ENCODE results near the gene NR2E1. TPM values are rescaled to one million over a fixed set of nuclear protein-coding genes. Genes with fewer than 3 reads are reported as not detected.
A peak's percentile ranks its signal among the peaks of the same experiment; 100 is the strongest.

NR2E1 gene
- total RNA-seq = not detected

- no peak within 1 kb of the TSS for H3K4me3 Mint-ChIP-seq
- H3K27ac Mint-ChIP-seq = peak within 1 kb of the TSS in 1 of 2 donors; percentile 23
- peaks cover 7 to 22% of the 10 kb centered on the region in 2 donors for H3K4me1 Mint-ChIP-seq (ENCODE audit: low read depth in 2 of 2)
- H3K27me3 Mint-ChIP-seq = peaks cover 56 to 72% of the 10 kb centered on the region in 2 donors
- ATAC-seq = no peak
- H3K9me3 Mint-ChIP-seq = no peaks in the 10 kb centered on the region
- no peaks in the 10 kb centered on the region for H3K36me3 Mint-ChIP-seq
- no peak for DNase-seq (ENCODE audit: low spot score)
These were observed at the start of gene NR2E1 for GRCh38 chr6:108165714-108166663. TSS of gene NR2E1 (plus strand) at chr6:108166022. CDS start at chr6:108166766, 744 bp downstream.

DNA sequence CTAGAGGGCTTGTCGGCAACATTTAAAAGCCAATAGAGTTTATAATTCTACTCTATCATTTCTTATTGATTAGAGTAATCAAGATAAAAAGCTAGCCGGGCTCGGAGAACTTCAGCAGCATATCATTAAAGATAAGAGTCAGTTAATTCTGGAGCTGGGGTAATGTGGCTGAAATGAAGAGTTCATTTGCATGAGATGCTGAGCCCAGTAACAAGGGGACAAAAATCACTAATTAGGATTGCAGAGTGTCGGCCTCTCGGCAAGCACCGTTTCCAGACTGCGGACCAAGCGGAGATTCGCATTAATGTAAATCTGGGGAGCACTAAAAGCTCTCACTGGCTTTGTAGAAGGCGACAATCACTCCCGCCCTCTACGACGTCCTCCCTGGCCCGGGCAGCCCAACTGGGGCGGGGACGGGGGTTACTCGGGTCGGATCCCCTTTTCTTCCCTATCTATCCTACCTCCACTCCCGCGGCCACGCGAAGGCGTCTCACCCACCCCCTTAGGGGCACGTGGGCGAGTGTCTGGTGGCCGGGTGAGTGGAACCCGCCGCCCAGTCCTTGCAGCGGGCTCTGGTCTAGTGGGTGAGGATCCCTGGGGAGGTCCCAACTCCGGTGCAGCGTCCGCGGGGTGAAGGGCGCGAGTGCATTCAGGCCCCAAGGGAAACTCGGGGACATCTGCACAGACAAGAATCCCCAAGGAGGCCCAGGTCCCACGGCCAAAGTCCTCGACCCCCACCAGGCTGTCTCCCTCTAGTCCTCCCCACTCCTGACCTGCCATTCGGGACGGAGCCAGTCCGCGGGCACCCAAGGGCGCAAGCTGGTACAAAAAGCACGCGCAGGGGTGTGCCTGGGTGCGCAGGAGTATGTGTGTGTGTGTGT is 49.0 kb upstream of the NR2E1 start:
- Mint-ChIP-seq H3K36me3 (peaks cover 6% of the 10 kb centered on the region), H3K27ac (no peak overlapping the region), H3K27me3 (peaks cover 57 to 82% of the 10 kb centered on the region in 2 donors), H3K4me1 (ENCODE audit: low read depth in 2 of 2) (peaks cover 34 to 41% of the 10 kb centered on the region in 2 donors), H3K4me3 (peak overlapping the region; percentile 94), H3K9me3 (no peaks in the 10 kb centered on the region)
- DNase-seq (ENCODE audit: low spot score) (no peak), ATAC-seq (no peak)

DNA sequence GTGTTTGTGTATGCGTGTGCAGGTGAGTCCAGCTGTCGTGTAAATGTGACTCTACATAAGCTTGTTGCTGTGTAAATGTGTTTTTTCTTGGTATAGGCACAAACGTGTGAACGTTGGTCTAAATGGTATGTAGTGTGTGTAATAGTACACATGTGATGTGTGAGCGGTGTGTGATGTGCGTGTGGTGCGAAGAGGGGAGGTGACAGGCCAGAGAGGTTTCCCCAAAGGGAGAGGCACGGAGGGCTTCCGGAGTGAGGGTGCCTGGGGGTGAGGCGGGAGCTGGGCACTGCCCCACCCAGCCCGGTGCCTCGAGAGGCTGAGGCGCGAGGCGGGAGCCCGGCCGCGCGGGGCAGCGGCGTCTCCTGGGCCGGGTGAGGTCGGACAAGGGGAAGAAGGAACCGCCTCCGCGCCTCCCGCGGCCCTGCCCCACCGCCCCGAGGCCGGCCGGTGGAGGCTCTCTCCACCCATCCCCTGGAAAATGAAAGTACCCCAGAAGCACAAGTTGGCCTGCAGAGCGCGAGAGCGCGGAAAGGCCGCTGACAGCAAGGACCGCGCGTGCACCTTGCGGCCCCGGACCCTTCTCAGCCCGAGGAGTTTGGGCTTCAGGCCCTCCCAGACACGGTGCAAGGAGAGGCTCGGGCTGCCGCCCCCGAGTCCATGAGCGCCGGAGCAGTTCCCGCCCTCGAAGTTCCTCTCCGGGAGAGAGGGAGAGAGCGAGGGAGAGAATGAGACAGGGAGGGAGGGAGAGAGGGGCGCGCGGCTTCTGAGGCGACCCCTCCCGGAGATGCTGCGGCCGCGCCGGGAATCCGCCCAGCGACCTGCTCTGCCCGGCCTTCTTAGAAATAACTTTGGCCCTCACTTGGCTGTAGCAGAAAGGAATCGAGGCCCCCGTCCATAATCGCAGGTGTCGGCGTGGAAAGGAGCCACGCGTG is 48.1 kb upstream of the NR2E1 start:
- Mint-ChIP-seq H3K9me3 (no peaks in the 10 kb centered on the region), H3K4me1 (ENCODE audit: low read depth in 2 of 2) (peaks cover 34 to 41% of the 10 kb centered on the region in 2 donors), H3K27ac (no peak overlapping the region), H3K27me3 (peaks cover 54 to 81% of the 10 kb centered on the region in 2 donors), H3K36me3 (peaks cover 6% of the 10 kb centered on the region), H3K4me3 (peak overlapping the region; percentile 94)
- ATAC-seq (peak; percentile 75 to 81), DNase-seq (ENCODE audit: low spot score) (peak; percentile 75)

GRCh38 chr6:108118359-108118724 is 47.5 kb upstream of the NR2E1 start:
- peaks cover 53 to 81% of the 10 kb centered on the region in 2 donors for H3K27me3 Mint-ChIP-seq
- ATAC-seq (no peak), DNase-seq (ENCODE audit: low spot score) (no peak)
- peak overlapping the region; percentile 94 for H3K4me3 Mint-ChIP-seq
- H3K4me1 Mint-ChIP-seq (ENCODE audit: low read depth in 2 of 2) = peaks cover 33 to 39% of the 10 kb centered on the region in 2 donors
- H3K27ac Mint-ChIP-seq = no peak overlapping the region
- H3K9me3 Mint-ChIP-seq = no peaks in the 10 kb centered on the region
- peaks cover 6% of the 10 kb centered on the region for H3K36me3 Mint-ChIP-seq

GRCh38 chr6:108118810-108119768 is 46.7 kb upstream of the NR2E1 start:
- ATAC-seq = no peak
- H3K4me3 Mint-ChIP-seq = peak overlapping the region; percentile 80
- H3K4me1 Mint-ChIP-seq (ENCODE audit: low read depth in 2 of 2) = peaks cover 29 to 35% of the 10 kb centered on the region in 2 donors
- peaks cover 57 to 83% of the 10 kb centered on the region in 2 donors for H3K27me3 Mint-ChIP-seq
- no peak for DNase-seq (ENCODE audit: low spot score)
- H3K27ac Mint-ChIP-seq = no peak overlapping the region
- no peaks in the 10 kb centered on the region for H3K9me3 Mint-ChIP-seq
- peaks cover 6% of the 10 kb centered on the region for H3K36me3 Mint-ChIP-seq

DNA sequence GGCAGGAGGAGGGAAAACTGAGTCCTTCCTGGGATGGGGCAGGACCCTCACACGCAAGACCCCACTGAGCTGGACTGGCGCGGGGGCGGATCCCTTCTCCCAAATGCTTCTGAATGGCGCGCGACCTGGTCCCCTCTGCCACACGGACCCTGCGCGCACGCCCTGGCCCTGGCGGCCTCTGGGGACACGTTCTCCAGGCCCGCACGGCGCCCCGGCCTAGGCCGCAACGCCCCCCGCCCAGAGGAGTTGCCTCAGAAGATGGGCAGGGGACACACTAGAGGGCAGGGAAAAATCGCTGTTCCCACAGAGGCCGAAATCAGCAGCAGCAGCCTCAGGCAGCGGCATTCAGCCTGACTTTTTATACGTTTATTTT is 46.1 kb upstream of the NR2E1 start:
- Mint-ChIP-seq H3K9me3 (no peaks in the 10 kb centered on the region), H3K27ac (no peak overlapping the region), H3K4me1 (ENCODE audit: low read depth in 2 of 2) (peaks cover 26 to 34% of the 10 kb centered on the region in 2 donors), H3K36me3 (peaks cover 6% of the 10 kb centered on the region), H3K4me3 (no peak overlapping the region), H3K27me3 (peaks cover 57 to 83% of the 10 kb centered on the region in 2 donors)
- ATAC-seq = no peak
- no peak for DNase-seq (ENCODE audit: low spot score)

GRCh38 chr6:108120311-108120710 is 45.5 kb upstream of the NR2E1 start:
- Mint-ChIP-seq H3K4me3 (peak overlapping the region; percentile 22), H3K27me3 (peaks cover 52 to 77% of the 10 kb centered on the region in 2 donors), H3K9me3 (no peaks in the 10 kb centered on the region), H3K4me1 (ENCODE audit: low read depth in 2 of 2) (peaks cover 20 to 28% of the 10 kb centered on the region in 2 donors), H3K36me3 (peaks cover 6% of the 10 kb centered on the region), H3K27ac (no peak overlapping the region)
- ATAC-seq (no peak), DNase-seq (ENCODE audit: low spot score) (no peak)

DNA sequence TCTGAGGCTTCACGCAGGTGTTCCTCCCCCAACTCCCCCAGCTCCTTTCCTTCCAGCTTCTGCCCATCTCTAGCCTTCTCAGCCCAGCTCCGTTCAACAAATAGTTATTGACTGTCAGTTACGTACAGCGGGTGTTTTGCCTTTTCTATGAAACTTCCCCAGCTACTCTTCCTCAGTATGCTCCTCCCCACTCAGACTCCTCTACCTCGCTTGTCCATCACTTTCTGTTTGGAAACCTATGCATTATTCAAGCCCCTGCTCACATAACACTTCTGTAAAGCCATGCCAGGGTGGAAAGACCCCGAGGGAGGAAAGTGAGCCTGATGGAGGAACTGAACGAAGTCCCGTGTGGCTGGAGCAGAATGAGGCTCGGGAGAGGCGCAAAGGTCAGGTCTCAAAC is 44.2 kb upstream of the NR2E1 start:
- H3K9me3 Mint-ChIP-seq = no peaks in the 10 kb centered on the region
- peaks cover 6% of the 10 kb centered on the region for H3K36me3 Mint-ChIP-seq
- H3K27ac Mint-ChIP-seq = no peak overlapping the region
- no peak for ATAC-seq
- peaks cover 51 to 72% of the 10 kb centered on the region in 2 donors for H3K27me3 Mint-ChIP-seq
- H3K4me1 Mint-ChIP-seq (ENCODE audit: low read depth in 2 of 2) = peaks cover 14 to 15% of the 10 kb centered on the region in 2 donors
- no peak overlapping the region for H3K4me3 Mint-ChIP-seq
- DNase-seq (ENCODE audit: low spot score) = no peak

DNA sequence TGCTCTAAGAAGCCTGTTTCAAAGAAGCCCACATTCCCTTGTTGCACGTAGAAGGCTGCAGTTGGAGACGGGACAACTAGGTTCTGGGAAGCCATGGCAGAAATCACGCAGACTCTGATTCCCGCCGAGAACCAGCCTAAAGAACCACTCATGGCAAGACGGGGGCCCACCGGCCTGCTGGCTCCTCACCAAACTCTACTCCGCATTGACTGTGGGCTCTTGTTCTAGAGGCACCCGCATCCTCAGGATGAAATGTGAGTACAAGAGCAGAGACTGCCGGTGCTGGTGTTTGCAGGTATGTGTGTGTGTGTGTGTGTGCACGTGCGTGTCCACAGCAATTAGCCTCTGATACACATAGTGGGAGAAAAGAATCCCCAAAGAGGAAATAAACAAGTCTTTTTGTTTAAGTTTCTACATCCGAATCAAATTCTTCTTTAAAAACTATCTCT is 42.3 kb upstream of the NR2E1 start:
- Mint-ChIP-seq H3K4me1 (ENCODE audit: low read depth in 2 of 2) (peaks cover 6 to 9% of the 10 kb centered on the region in 2 donors), H3K36me3 (no peaks in the 10 kb centered on the region), H3K4me3 (no peak overlapping the region), H3K27ac (no peak overlapping the region), H3K9me3 (no peaks in the 10 kb centered on the region), H3K27me3 (peaks cover 54 to 71% of the 10 kb centered on the region in 2 donors)
- DNase-seq (ENCODE audit: low spot score) (no peak), ATAC-seq (no peak)

GRCh38 chr6:108123946-108124345 is 41.9 kb upstream of the NR2E1 start:
- no peak overlapping the region for H3K4me3 Mint-ChIP-seq
- no peak overlapping the region for H3K27ac Mint-ChIP-seq
- DNase-seq (ENCODE audit: low spot score) (no peak), ATAC-seq (no peak)
- H3K4me1 Mint-ChIP-seq (ENCODE audit: low read depth in 2 of 2) = peaks cover 3 to 5% of the 10 kb centered on the region in 2 donors
- H3K36me3 Mint-ChIP-seq = no peaks in the 10 kb centered on the region
- peaks cover 54 to 72% of the 10 kb centered on the region in 2 donors for H3K27me3 Mint-ChIP-seq
- no peaks in the 10 kb centered on the region for H3K9me3 Mint-ChIP-seq

DNA sequence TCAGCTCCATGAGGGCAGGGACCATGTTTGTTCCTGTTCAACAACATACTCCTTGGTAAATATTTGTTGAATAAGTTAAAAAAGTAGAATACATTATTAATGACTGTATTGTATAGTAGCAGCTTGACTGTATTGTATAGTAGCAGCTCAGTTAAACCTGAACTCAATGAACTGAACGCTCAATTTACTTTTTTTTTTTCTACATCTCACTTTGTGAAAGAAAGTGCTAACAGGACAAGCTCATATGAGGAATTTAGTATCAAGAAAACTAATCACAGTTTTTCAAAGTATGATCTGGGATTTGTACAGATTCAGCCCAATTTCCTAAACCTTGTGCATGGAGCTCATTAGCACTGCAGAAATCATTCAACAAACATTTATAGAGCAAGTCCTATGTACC is 38.8 kb upstream of the NR2E1 start:
- DNase-seq (ENCODE audit: low spot score) (no peak), ATAC-seq (no peak)
- H3K9me3 Mint-ChIP-seq = no peaks in the 10 kb centered on the region
- no peak overlapping the region for H3K4me3 Mint-ChIP-seq
- H3K36me3 Mint-ChIP-seq = no peaks in the 10 kb centered on the region
- no peaks in the 10 kb centered on the region for H3K4me1 Mint-ChIP-seq (ENCODE audit: low read depth in 2 of 2)
- H3K27ac Mint-ChIP-seq = no peak overlapping the region
- peaks cover 55 to 77% of the 10 kb centered on the region in 2 donors for H3K27me3 Mint-ChIP-seq

DNA sequence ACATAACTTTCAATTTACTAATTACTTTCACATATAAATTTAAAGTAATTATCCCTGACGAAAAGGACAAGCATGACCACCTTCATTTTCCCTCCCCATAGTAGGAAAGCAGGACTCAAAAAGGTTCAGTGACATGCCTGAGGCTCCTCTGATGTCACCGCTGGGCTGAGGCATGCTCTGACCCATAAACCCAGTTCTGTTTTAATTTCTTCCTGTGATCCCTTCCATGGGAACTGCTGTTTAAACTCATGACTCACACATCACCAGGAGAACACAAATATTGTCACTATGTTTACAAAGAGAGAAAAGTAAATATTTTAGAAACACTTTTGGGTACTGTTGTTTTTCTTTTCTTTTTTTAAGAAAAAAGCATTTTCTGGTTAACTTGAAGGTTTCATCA is 38.0 kb upstream of the NR2E1 start:
- H3K27me3 Mint-ChIP-seq = peaks cover 58 to 75% of the 10 kb centered on the region in 2 donors

More for the DNA sequence above, 38.0 kb upstream of the NR2E1 start:
- H3K36me3 Mint-ChIP-seq = no peaks in the 10 kb centered on the region
- no peak for DNase-seq (ENCODE audit: low spot score)
- no peaks in the 10 kb centered on the region for H3K9me3 Mint-ChIP-seq
- no peak overlapping the region for H3K4me3 Mint-ChIP-seq
- ATAC-seq = no peak
- H3K27ac Mint-ChIP-seq = no peak overlapping the region
- H3K4me1 Mint-ChIP-seq (ENCODE audit: low read depth in 2 of 2) = no peaks in the 10 kb centered on the region
